Gastroesophageal sphincter (tissue), 3 donors: Measurements from ENCODE around the gene NR2E3.

Experiments used
- EP300 ChIP-seq: sonication (generic); formaldehyde crosslinking; IDR thresholded peaks from one replicate; pipeline ENCODE4 v1.6.1; 2017; ENCODE audit warnings: antibody characterized with exemption, mild to moderate bottlenecking
- POLR2A ChIP-seq, 2 donors: fragments of 450-650 bp; IDR thresholded peaks; one replicate each; pipeline ENCODE4 v1.6.1; 2017; ENCODE audit warnings: antibody characterized with exemption in 2 of 2, mild to moderate bottlenecking in 2 of 2, moderate library complexity in 1 of 2
- TF ChIP-seq, protein P1 (sequence below), 4 experiments: fragments of 200-600 bp in 2 of 4; fragments of 450-650 bp in 2 of 4; sonication (generic) in 1 of 4; IDR thresholded peaks; one replicate each; pipeline ENCODE4 v1.5.1; 2017 to 2019; ENCODE audit warnings: antibody characterized with exemption in 4 of 4, mild to moderate bottlenecking in 2 of 4, moderate library complexity in 2 of 4

DNA sequence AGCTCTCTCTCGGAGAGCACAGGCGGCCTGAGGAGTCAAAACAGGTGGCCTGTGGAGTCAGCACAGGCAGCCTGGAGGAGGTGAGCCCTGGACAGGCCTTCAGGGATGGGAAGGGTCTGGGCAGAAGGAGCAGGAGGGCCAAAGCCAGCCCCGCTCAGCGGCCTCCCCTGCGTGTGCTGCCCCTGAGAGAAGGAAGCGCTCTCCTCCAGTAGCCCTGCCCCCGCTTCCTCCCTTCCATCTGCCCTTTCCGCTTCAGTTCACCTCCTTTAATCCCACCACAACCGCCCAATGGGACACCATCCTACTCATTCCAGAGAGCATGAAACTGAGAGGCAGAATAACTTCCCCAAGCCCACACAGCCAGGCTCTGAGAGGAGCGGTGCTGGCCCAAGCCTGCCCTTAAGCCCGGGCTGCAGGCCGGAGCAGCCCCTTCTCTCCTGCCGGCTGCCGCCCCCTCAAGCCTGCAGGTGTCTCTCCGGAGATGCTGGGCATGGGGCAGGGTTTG, 3.2 kb upstream of the NR2E3 start:
- TF ChIP-seq, protein P1, sequence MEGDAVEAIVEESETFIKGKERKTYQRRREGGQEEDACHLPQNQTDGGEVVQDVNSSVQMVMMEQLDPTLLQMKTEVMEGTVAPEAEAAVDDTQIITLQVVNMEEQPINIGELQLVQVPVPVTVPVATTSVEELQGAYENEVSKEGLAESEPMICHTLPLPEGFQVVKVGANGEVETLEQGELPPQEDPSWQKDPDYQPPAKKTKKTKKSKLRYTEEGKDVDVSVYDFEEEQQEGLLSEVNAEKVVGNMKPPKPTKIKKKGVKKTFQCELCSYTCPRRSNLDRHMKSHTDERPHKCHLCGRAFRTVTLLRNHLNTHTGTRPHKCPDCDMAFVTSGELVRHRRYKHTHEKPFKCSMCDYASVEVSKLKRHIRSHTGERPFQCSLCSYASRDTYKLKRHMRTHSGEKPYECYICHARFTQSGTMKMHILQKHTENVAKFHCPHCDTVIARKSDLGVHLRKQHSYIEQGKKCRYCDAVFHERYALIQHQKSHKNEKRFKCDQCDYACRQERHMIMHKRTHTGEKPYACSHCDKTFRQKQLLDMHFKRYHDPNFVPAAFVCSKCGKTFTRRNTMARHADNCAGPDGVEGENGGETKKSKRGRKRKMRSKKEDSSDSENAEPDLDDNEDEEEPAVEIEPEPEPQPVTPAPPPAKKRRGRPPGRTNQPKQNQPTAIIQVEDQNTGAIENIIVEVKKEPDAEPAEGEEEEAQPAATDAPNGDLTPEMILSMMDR (IDR thresholded peaks at IDR 0.05) = no peak
- no peak for TF ChIP-seq POLR2A (IDR thresholded peaks at IDR 0.05)
- TF ChIP-seq EP300 = no peak
